GM19240 (cell line): ENCODE data around the gene RNF223.
"Not testable (repeated sequence)": the region's sequence is repeated elsewhere in the genome, so short reads cannot be mapped to it uniquely, and the experiment has no call there.

Experiments
- DNase-seq: peaks from one replicate; pipeline ENCODE4 v3.0.0; 2011; ENCODE audit warnings: low spot score; ENCODE audit not compliant: insufficient read length

The RNF223 gene

DNA sequence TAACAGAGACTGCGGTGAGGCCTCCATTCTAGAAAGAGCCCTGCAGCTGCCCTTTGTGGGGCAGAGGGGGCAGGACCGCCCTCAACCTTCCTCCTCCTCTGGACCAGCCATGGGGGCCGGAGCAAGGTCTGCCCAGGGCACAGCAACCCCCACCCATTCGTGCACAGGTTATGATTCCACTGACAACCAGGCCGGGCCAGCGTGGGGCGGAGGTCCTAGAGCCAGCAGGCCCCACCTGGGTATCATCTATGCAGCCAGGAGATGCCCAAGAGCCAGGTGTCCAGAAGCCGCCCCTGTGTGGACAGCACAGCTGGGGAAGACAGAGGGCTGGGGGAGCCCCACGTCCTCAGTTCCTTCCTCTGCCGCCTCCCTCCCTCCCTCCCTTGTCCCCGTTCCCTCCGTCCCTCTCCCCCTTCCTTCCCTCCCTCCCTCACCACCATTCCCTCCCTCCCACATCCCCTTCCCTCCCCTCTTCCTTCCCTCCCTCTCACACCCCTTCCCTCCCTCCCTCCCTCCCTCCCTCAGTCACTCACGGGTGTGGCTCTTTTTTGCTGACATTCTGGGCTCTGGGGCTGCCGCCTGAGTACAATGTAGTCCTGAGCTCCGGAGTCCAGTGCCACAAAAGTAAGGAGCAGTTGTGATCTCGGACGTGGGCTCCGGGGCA lies 12.3 kb downstream of the RNF223 start:
- no peak for DNase-seq

GRCh38 chr1:1060281-1061000 lies 13.7 kb downstream of the RNF223 start:
- DNase-seq, result no peak

GRCh38 chr1:1059494-1060280 lies 14.4 kb downstream of the RNF223 start:
- DNase-seq, result peak; percentile 99

DNA sequence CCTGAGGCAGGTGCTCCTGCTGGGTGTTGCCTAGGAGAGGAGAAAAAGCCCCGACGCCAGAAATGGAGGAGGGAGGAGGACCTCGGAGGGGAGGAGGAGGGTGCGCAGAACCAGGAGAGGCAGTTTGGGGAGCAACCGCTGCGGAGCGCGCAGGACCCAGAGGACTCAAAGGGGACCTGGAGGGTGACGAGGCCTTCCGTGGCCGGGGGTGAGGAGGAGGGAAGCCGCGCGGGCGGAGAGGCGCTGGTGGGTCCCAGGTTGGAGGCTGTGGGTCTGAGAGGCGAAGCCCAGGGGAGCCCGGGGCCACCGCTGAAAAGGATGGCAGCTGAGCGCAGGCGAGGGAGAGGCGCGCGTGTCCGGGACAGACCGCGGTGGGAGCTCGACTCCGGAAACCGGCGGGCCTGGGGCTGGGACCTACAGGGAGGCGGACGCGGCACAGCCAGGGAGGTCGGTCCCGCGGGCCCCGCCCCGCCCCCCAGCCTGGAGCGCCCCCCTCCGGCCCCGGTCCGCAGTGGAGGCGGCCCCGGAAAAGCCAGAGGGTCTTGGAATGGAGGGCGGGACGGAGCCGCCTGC lies 15.1 kb downstream of the RNF223 start:
- DNase-seq, result no peak

GRCh38 chr1:1058088-1058905 lies 15.8 kb downstream of the RNF223 start:
- no peak for DNase-seq

DNA sequence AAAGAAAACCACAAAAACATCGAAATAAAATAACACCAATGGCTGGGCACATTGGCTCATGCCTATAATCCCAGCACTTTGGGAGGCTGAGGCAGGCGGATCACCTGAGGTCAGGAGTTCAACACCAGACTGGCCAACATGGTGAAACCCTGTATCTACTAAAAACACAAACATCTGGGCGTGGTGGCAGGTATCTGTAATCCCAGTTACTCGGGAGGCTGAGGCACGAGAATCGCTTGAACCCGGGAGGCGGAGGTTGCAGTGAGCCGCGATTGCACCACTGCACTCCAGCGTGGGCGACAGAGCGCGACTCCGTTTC lies 16.4 kb downstream of the RNF223 start:
- DNase-seq, result not testable (repeated sequence)

GRCh38 chr1:1055841-1056736 lies 18.0 kb downstream of the RNF223 start:
- no peak for DNase-seq

DNA sequence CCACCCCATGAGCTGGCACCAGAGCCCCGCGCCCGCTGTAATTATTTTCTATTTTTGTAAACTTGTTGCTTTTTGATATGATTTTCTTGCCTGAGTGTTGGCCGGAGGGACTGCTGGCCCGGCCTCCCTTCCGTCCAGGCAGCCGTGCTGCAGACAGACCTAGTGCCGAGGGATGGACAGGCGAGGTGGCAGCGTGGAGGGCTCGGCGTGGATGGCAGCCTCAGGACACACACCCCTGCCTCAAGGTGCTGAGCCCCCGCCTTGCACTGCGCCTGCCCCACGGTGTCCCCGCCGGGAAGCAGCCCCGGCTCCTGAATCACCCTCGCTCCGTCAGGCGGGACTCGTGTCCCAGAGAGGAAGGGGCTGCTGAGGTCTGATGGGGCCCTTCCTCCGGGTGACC lies 19.1 kb downstream of the RNF223 start:
- no peak for DNase-seq

GRCh38 chr1:1054099-1054700 lies 19.9 kb downstream of the RNF223 start:
- no peak for DNase-seq

DNA sequence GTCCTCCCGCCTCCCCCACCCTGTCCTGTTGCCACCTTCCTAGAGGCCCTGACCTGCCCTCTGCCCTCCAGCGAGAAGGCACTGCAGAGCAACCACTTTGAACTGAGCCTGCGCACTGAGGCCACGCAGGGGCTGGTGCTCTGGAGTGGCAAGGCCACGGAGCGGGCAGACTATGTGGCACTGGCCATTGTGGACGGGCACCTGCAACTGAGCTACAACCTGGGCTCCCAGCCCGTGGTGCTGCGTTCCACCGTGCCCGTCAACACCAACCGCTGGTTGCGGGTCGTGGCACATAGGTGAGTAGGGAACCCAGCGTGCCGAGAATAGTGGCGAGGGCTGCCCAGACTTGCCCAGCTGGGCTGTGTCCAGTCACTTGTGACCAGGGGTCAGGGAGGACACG lies 20.4 kb downstream of the RNF223 start:
- DNase-seq, result no peak

- no peak for DNase-seq
Measured at GRCh38 chr1:1053022-1053421, 21.1 kb downstream of the RNF223 start.

DNA sequence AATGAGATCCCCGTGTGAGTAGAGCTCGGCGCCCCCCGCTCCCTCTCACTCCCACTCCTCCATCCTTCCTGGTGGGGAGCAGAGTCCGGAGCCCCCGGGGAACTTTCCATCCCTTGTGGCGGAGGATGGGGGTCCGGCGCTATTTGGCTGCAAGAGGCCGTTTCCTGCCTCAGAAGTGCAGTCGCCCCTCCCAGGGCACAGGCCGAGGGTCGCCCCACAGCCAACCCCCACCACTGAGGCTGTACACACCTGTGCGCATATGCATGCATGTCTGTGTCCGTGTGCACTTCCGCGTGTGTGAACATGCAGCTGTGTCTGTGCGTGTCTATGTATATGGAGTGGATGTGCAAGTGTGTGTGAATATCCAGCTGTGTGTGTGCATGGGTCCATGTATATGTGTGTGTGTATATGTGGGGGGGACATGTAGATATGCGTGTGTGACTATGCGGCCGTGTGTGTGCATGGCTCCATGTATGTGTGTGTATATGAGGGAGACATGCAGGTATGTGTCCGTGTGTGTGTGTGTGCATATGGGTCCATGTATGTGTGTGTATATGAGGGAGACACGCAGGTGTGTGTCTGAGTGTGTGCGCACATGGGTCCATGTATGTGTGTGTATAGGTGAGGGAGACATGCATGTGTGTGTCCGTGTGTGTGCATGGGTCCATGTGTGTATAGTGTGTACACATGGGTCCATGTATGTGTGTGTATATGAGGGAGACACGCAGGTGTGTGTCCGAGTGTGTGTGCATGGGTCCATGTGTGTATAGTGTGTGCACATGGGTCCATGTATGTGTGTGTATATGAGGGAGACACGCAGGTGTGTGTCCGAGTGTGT lies 21.9 kb downstream of the RNF223 start:
- no peak for DNase-seq

DNA sequence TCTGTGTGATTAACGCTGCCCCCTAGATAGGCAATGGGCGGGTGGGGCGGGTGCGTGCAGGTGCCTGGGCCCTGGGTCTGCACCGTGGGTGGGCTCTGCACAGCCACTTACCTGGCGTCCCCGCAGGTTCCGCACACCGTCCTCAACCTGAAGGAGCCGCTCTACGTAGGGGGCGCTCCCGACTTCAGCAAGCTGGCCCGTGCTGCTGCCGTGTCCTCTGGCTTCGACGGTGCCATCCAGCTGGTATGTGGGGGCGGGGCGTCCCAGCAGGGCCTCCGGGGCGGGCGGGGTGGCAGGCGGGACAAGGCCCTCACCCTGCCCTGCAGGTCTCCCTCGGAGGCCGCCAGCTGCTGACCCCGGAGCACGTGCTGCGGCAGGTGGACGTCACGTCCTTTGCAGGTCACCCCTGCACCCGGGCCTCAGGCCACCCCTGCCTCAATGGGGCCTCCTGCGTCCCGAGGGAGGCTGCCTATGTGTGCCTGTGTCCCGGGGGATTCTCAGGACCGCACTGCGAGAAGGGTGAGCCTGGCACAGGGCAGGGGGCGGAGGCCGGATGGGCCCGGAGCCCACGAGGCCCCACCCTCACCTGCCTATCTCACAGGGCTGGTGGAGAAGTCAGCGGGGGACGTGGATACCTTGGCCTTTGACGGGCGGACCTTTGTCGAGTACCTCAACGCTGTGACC lies 22.8 kb downstream of the RNF223 start:
- no peak for DNase-seq

DNA sequence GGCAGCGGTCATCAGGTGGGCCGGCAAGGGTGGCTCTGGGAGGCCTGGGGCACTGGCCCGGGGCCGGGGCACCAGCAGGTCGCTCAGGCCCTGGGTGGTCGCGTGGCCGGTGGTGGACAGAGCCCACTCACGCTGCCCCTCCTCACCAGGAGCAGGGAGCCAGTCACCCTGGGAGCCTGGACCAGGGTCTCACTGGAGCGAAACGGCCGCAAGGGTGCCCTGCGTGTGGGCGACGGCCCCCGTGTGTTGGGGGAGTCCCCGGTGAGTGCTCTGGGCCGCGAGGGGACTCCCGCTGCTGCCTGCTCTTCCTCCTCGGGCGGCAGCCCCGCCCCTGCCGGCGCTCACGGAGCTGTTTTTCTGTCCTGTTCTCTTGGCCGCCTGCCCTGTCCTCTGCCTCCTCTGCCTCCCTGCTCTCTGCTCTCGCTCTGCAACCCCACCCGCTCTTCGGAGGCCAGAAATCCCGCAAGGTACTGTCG lies 23.5 kb downstream of the RNF223 start:
- DNase-seq, result no peak

GRCh38 chr1:1049318-1050165 lies 24.6 kb downstream of the RNF223 start:
- no peak for DNase-seq

DNA sequence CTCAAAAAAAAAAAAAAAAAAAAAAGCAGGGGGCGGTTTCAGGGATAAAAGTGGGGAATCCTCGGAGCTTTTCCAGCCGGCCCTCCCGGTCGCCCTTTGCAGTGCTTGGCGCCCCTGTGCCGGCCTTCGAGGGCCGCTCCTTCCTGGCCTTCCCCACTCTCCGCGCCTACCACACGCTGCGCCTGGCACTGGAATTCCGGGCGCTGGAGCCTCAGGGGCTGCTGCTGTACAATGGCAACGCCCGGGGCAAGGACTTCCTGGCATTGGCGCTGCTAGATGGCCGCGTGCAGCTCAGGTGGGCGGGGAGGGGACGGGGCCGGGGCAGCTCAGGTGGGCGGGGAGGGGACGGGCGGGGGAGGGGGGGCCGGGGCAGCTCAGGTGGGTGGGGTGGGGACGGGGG lies 25.3 kb downstream of the RNF223 start:
- no peak for DNase-seq

- no peak for DNase-seq
Measured at GRCh38 chr1:1047963-1048362, 26.1 kb downstream of the RNF223 start.
